22Rv1 (cell line): ENCODE measurements around the gene GUCY2C.

Source experiments
- CTCF ChIP-seq: fragments of 450-650 bp; IDR thresholded peaks from 2 replicates; pipeline ENCODE4 v1.5.1; 2017; ENCODE audit warnings: mild to moderate bottlenecking
- ZFX ChIP-seq: fragments of 450-650 bp; IDR thresholded peaks from 2 replicates; pipeline ENCODE4 v1.6.1; 2017; ENCODE audit warnings: antibody characterized with exemption, borderline replicate concordance

GRCh38 chr12:14741942-14742341 is 45.5 kb upstream of the GUCY2C start:
- TF ChIP-seq CTCF (no peak), ZFX (no peak)
